GM21786 (cell line): ENCODE data around the gene ARHGEF26.
"Not testable (repeated sequence)": the region's sequence is repeated elsewhere in the genome, so short reads cannot be mapped to it uniquely, and the experiment has no call there.

Source experiments
- ATAC-seq: cut with Tn5 transposase; IDR thresholded peaks from one replicate; pipeline ENCODE4 v1.9.1; 2021; ENCODE audit not compliant: unreplicated experiment

The ARHGEF26 gene, protein sequence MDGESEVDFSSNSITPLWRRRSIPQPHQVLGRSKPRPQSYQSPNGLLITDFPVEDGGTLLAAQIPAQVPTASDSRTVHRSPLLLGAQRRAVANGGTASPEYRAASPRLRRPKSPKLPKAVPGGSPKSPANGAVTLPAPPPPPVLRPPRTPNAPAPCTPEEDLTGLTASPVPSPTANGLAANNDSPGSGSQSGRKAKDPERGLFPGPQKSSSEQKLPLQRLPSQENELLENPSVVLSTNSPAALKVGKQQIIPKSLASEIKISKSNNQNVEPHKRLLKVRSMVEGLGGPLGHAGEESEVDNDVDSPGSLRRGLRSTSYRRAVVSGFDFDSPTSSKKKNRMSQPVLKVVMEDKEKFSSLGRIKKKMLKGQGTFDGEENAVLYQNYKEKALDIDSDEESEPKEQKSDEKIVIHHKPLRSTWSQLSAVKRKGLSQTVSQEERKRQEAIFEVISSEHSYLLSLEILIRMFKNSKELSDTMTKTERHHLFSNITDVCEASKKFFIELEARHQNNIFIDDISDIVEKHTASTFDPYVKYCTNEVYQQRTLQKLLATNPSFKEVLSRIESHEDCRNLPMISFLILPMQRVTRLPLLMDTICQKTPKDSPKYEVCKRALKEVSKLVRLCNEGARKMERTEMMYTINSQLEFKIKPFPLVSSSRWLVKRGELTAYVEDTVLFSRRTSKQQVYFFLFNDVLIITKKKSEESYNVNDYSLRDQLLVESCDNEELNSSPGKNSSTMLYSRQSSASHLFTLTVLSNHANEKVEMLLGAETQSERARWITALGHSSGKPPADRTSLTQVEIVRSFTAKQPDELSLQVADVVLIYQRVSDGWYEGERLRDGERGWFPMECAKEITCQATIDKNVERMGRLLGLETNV

DNA sequence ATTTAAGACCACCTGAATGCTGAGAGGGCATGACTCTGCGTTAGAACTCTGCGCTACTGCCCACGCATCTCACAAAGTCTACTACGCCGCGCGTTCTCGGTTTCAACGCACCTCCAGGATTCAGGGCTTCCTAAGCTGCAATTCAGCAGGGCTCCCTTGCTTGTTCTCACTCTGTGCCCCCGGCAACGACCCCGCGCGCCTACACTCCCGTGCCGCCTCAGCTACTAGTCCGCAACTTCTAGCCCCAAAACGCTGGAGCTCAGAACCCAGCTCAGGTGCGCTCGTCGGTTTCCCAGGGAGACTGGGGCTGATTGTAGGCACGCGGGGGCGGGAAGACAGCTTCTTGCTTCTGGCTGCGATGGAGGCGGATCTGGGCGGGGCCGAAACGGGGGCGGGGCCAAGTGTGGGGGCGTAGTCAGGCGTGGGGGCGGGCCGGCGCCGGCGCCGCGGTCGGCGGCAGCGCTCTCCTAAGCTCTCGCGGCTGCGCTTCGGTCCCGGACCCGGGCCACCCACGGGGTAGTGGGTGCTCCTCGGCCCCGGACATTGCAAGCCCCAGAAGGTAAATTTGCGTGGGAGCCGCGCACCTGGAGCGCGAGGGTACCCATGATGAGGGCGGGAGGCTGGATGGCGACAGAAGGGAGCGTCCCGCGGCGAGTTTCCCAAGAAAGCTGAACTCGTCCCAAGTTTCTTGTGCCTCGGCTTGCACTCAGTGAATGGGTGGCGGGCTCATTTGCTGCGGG is at the start of gene ARHGEF26:
TSS of gene ARHGEF26 (plus strand) at position 430 of the 740 bp plus-strand sequence. CDS start 603 bp downstream, outside the sequence.
- peak; percentile 54 for ATAC-seq

DNA sequence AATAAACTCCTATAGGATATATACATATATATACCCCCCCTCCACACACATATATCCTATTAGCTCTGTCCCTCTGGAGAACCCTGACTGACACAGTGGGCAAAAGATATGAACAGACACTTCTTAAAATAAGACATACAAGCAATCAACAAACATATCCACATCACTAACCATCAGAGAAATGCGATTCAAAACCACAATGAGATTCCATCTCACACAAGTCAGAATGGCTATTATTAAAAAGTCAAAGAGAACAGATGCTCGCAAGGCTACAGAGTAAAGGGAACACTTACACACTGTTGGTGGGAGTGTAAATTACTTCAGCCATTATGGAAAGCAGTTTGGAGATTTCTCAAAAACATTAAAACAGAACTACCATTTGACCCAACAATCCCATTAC is 46.2 kb upstream of the ARHGEF26 start:
- ATAC-seq = no peak

DNA sequence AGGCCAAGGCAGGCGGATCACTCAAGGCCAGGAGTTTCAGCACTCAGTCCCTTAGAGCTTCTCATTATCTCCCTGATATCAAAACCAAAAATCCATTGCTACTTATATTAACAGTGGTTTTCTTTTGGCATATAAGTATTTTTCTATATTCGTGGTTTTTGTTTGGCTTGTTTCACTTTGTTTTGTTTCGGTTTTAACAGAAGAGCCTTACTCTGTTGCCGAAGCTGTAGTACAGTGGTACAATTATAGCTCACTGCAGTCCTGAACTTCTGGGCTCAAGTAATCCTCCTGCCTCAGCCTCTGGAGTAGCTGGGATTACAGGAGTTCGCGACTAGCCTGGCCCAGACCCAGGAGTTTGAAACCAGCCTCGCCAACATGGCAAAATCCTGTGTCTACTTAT is 42.5 kb upstream of the ARHGEF26 start:
- ATAC-seq = no peak

DNA sequence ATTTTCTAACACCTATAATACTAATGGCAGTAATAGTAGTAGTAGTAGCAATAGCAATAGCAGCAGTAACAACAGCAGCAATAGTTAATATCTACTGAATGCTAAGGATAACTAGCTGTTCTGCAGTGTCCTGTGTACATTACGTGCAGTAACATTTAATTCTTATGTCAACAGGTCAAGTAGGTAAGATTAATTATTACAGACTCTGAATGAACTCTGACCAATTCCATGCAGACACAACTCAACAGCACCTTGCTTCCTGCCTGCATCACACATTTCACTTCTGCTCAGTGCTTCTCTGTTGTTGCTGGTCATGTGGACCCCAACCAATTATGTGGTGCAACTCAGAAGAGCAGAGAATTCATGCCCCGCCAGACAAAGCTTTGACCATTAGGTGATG is 39.9 kb upstream of the ARHGEF26 start:
- no peak for ATAC-seq

DNA sequence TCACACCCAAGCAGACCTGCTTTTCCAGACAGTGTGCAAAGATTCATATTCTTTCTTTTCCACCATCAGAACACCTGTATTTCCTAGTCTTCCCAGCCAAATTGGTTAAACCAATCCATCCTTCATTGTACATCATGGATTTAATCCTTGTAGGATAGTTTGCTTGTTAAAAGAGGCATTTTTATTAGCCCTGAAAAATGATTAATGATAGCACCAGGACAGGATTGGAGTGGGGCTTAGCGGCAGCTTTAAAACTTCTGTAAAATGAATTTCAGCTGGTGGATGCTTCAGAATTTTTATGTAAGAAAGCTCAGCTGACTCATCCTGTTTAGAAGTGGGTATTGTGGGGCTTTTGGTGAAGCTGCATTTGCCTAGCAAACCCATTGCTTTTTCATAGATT is 36.1 kb upstream of the ARHGEF26 start:
- no peak for ATAC-seq

DNA sequence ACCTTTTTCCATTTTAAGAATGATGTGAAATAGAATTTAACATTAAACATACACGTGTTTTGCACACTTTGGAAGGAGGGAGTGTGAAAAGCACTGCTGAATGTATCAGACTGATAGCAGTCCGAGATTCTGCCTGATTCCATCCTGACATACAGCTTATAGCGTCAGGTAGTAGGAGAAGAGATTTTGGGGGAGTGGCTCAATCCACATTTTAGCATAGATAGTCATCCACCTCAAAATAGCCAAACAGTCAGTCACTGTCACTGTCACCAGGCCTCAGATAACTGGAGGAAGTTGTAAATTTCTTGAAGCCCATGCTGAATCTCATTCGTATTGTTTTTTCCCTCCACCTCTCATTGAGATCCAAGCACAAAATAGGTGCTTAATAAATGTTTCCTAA is 35.4 kb upstream of the ARHGEF26 start:
- ATAC-seq = no peak

DNA sequence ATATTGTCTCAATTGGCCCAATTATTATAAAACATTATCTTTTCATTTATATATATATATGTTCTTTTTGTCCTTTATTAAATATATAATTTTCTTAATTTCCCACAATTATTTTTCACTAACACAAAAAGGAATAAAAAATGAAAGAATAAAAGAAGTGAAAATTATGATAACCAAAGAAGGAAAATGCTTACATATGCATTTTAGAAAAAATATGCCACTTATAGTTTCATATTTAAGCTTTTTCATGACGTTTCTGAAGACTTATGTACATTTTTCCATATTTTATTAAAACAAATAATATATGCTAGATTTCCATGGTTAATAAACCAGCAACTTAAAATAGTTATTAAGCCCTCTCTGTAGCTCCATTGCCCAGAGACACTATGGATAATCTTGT is 34.9 kb upstream of the ARHGEF26 start:
- no peak for ATAC-seq

DNA sequence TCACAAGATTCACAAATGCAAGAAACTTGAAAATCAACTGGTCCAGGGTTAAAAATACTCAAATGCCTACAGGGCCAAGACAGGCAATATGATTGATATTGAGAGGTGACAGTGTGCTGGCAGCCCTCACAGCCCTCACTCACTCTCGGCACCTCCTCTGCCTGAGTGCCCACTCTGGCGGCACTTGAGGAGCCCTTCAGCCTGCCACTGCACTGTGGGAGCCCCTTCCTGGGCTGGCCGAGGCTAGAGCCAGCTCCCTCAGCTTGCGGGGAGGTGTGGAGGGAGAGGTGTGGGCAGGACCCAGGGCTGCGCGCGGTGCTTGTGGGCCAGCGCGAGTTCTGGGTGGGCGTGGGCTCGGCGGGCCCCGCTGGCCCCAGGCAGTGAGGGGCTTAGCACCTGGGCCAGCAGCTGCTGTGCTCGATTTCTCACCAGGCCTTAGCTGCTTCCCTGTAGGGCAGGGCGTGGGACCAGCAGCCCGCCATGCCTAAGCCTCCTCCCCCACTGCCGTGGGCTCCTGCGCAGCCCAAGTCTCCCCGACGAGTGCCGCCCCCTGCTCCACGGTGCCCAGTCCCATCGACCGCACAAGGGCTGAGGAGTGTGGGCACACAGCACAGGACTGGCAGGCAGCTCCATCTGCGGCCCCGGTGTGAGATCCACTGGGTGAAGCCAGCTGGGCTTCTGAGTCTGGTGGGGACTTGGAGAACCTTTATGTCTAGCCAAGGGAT is 33.3 kb upstream of the ARHGEF26 start:
- ATAC-seq = not testable (repeated sequence)

DNA sequence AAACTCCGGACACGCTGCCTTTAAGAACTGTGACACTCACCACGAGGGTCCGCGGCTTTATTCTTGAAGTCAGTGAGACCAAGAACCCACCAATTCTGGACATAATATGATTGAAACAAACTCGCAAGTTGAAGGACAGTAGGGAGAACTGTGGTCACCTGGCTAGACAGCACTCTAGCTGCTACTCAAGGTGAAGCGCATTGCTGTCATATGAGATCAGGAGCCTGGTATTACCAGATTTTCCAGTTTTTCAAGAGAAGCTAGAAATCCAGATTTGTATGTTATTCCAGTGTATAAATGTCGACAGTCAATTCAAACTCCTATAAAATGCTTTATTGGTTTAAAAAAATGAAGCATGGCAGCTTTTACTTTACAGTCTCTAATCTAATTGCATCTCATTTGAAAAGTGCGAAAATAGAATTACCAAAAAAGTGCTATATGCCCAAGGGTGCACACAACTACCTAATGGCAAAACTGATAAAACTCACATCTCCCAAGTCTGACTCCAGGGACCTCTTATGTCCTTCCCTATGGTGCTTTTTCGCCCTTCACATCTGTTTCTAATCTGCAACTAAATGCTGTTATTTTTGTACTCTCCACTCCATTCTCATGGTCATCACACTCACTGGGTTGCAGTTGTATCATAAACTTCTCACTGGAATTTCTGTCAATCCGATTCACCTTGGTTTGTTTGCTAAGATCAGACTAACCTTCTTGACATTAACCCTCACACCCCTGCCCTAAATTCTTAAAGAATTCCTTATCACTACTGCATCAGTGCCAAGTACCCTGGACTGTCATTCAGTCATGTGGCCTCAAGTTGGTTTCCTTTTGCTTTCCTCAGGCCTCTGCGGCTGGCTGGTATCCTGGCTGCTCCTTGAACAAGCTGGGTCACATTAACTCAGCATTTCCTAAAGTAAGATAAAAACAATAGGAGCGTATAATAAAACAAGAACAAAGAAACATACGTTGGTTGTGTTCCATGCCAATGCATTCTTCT is 31.5 kb upstream of the ARHGEF26 start:
- no peak for ATAC-seq

DNA sequence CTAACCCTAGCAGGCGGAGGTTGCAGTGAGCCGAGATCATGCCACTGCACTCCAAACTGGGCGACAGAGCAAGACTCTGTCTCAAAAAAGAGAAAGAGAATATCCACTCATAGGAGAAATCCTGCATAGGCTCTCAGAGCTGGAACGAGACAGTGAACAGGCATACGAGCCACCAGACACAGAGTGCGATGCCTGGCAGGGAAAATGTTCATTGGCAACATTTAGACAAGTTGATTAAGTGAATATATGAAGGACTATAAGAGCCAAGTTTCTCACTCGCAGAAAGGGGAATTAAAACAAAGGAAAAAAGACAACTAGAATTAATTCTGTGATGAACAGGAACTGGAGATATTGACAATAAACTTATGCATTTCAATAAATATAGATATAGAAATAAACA is 27.1 kb upstream of the ARHGEF26 start:
- ATAC-seq = no peak

DNA sequence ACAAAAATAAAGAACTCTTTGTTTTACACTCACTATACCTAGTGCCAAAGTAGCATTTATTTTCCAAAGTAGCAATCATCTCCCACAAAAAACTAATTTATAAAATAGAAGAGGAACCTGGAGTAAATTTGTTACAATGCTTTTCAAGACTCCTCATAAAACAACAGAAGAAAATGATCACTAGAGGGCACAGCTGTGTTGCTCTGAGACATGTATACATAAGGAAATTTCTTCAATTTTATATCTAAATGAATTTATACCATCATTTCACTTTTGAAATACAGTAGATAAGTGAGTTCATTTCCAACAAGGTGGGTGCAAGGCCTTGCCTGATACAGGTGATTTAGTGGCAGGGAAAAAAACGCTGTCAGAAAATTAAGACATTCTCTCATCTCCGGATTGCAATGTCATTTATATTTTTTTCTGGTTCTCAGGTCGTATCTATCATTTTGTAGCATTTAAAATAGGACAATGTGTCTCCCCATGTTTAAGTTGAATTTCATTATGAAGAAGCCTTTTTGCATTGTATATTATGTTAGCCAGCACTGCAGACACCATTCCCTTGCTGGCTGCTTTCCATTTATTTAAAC is 25.3 kb upstream of the ARHGEF26 start:
- ATAC-seq = no peak

DNA sequence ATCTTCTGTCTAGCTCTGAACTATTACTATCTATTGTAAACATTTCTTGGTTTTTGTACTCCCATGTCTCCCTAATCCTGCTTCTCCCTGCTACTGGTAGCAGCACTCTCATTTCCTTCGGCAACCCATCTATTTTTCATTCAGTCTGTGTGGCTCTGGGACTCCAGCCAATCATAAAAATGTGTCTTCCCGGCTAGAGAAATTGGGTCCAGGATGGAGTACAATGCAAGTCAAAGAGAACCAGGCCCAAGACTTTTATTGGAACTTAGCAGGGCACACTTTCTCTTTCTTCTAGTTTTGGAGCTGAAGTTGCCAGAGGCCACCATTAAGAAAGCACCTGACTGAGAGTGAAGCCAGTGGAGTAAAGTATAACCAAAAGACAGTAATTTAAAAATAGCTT is 22.8 kb upstream of the ARHGEF26 start:
- no peak for ATAC-seq

DNA sequence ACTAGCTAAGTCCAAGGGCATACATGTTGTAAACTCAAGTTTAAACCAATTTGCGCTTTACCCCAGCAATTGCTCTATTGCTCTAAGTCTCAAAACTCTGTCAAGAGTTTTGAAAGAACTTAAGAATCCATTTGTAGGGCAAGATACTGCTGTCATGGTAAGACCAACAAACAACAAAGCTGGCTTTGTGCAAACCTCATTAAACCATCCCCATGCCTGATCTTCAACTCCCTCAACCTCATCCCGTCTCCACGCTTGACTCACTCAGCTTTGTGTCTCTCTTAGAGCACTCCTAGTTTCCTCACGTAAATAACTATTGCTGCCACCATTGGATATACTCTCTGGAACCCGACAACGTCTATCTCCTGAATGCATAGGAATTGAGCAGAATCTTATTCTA is 20.6 kb upstream of the ARHGEF26 start:
- ATAC-seq = no peak

DNA sequence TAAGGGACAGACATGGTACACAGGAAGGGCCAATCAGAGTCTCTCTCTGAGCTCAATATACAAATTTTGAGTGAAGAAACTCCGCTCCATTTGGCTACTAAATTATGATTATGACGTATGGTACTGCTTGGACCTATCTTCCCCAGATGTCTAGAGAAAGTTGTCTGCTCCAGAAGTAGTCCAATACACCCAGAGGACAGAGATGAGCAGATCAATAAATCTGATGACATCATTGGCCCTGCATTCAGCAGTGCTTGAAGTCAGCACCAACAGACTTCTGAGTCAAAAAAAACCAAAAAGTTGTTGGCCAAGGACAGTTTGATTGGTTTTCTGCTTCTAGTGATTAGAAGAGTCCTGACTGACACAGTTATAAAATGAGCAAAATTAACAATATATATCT is 19.9 kb upstream of the ARHGEF26 start:
- no peak for ATAC-seq

DNA sequence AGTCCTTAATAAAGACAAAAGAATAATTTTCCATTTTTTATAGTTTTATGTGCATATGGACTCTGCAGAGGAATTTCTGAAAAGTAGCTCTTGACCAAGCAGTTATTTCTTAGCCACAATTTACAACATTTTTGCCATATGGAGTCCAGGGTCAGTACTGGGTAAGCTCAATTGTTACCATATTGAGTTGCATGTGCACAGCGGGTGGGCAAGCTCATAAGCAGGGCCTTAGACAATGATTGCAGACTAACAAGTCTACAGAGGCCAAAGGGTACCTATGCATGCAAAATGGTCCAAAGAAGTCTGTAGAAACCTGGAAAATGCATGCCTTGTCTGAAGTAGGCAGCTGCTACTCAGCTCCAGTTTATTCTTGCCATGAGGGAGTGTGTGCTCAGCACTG is 19.0 kb upstream of the ARHGEF26 start:
- ATAC-seq = no peak

DNA sequence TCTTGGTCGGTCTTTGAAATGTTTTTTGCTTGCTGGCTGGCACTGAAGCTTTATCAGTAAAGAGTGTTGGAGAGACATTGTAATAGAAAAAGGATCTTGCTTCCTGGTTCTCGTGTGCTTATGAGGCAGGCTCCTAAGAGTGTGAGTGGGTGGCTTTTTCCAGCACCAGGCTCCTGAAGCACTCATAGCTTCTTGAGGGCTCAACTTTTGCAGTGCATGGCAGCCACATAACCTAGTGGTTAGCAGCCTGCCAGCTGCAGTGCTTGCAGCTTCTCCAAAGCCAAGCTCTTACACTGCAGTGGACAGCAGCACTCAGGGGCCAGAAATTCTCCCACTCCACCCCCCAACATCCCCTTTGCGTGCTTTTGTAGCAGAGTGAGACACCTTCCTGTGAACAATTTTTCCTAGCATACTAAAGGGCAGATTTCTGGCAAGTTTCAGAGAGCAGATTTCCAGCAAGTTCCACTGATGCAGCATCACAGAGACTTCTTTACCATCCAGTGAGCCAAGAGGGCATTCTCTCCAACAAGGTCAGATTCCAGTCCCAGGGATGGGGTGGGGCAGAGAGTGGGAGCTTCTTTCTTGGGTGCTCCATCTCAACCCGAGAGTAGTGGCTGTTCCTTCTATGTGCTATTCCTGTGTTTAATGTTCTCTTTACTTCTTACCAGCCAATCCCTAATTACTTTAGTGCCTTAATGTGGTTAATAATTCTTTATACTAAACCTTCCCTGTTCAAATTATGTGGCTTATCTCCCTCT is 15.8 kb upstream of the ARHGEF26 start:
- no peak for ATAC-seq

DNA sequence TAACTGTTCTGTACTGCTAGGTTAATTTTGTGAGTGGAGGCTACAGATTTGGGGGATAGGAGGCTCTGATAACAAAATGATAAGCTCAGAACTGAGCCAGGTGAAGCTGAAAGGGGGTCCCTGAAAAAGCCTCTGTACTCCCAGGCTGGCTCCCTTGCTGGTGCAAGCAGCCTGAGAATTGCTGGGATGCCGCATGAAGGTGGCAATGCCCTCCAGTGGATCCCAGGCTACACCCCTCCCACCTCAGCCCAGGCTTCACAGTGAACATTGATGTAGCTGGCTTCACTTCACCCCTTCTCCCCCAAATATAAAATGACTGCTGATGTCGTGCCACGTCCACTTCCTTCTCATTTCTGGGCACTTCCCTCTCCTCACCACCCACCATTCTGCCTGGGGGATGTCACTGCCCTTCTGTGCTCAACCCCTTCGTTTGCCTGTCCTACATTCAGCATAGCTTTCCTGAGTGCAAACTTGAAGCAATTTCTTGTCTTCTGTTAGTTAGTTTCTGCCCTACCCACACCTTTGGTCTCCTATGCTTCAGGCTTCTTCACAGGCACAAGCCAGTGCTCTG is 9.7 kb upstream of the ARHGEF26 start:
- ATAC-seq = no peak
